Neuron (in vitro differentiated cells): ENCODE results near the gene GREB1L.

Source experiments
- H2AFZ ChIP-seq: one replicate; pipeline ENCODE4 v1.6.1; 2013; ENCODE audit warnings: low read depth, mild to moderate bottlenecking, inconsistent platforms, low read length, moderate library complexity
- H3K27me3 ChIP-seq: one replicate; pipeline ENCODE4 v1.6.1; 2013; ENCODE audit warnings: low read length; ENCODE audit not compliant: insufficient read depth
- H3K36me3 ChIP-seq: one replicate; pipeline ENCODE4 v1.6.1; 2013; ENCODE audit warnings: low read length; ENCODE audit not compliant: insufficient read depth
- H3K4me1 ChIP-seq: one replicate; pipeline ENCODE4 v1.6.1; 2013; ENCODE audit warnings: low read length; ENCODE audit not compliant: insufficient read depth
- H3K4me3 ChIP-seq: 2 replicates; pipeline ENCODE4 v1.5.1; 2013; ENCODE audit warnings: mild to moderate bottlenecking, low read length, moderate library complexity
- H3K9me3 ChIP-seq: one replicate; pipeline ENCODE4 v1.6.1; 2013; ENCODE audit warnings: low read length

The GREB1L gene

GRCh38 chr18:21474621-21475020 is 232.6 kb downstream of the GREB1L start:
- Histone ChIP-seq H3K9me3 (no peaks in the 10 kb centered on the region), H3K36me3 (peaks cover 71% of the 10 kb centered on the region)

GRCh38 chr18:21479721-21480120 is 237.7 kb downstream of the GREB1L start:
- Histone ChIP-seq H3K4me3 (no peak overlapping the region), H3K9me3 (no peaks in the 10 kb centered on the region), H3K4me1 (no peaks in the 10 kb centered on the region), H2AFZ (no peak overlapping the region), H3K27me3 (no peaks in the 10 kb centered on the region), H3K36me3 (peaks cover 64% of the 10 kb centered on the region)

More at GRCh38 chr18:21474621-21475020, 232.6 kb downstream of the GREB1L start:
- no peaks in the 10 kb centered on the region for H3K27me3 ChIP-seq
- H3K4me3 ChIP-seq: no peak overlapping the region
- H2AFZ ChIP-seq: no peak overlapping the region
- no peaks in the 10 kb centered on the region for H3K4me1 ChIP-seq

GRCh38 chr18:21481739-21482138 is 239.7 kb downstream of the GREB1L start:
- no peaks in the 10 kb centered on the region for H3K27me3 ChIP-seq
- no peak overlapping the region for H2AFZ ChIP-seq
- no peak overlapping the region for H3K4me3 ChIP-seq
- no peaks in the 10 kb centered on the region for H3K9me3 ChIP-seq
- peaks cover 75% of the 10 kb centered on the region for H3K36me3 ChIP-seq
- H3K4me1 ChIP-seq: no peaks in the 10 kb centered on the region

- Histone ChIP-seq H2AFZ (no peak overlapping the region), H3K4me3 (no peak overlapping the region), H3K27me3 (no peaks in the 10 kb centered on the region), H3K4me1 (no peaks in the 10 kb centered on the region), H3K9me3 (no peaks in the 10 kb centered on the region), H3K36me3 (peaks cover 73% of the 10 kb centered on the region)
Observed at GRCh38 chr18:21483051-21483450, 241.0 kb downstream of the GREB1L start.

- no peaks in the 10 kb centered on the region for H3K9me3 ChIP-seq
- H2AFZ ChIP-seq: no peak overlapping the region
- H3K4me3 ChIP-seq: no peak overlapping the region
- H3K36me3 ChIP-seq: peaks cover 71% of the 10 kb centered on the region
- H3K4me1 ChIP-seq: no peaks in the 10 kb centered on the region
- no peaks in the 10 kb centered on the region for H3K27me3 ChIP-seq
Observed at GRCh38 chr18:21484851-21485636, 243.0 kb downstream of the GREB1L start.

GRCh38 chr18:21486905-21487437 is 244.9 kb downstream of the GREB1L start:
- Histone ChIP-seq H3K27me3 (no peaks in the 10 kb centered on the region), H3K36me3 (peaks cover 69% of the 10 kb centered on the region), H3K9me3 (no peaks in the 10 kb centered on the region), H3K4me1 (no peaks in the 10 kb centered on the region), H2AFZ (no peak overlapping the region), H3K4me3 (no peak overlapping the region)

- peaks cover 64% of the 10 kb centered on the region for H3K36me3 ChIP-seq
- H3K4me1 ChIP-seq: no peaks in the 10 kb centered on the region
Observed at GRCh38 chr18:21489119-21489750, 247.2 kb downstream of the GREB1L start.

GRCh38 chr18:21489919-21490495 is 248.0 kb downstream of the GREB1L start:
- Histone ChIP-seq H3K4me1 (no peaks in the 10 kb centered on the region), H3K4me3 (no peak overlapping the region), H3K27me3 (no peaks in the 10 kb centered on the region), H2AFZ (no peak overlapping the region), H3K9me3 (no peaks in the 10 kb centered on the region), H3K36me3 (peaks cover 68% of the 10 kb centered on the region)

More at GRCh38 chr18:21489119-21489750, 247.2 kb downstream of the GREB1L start:
- Histone ChIP-seq H3K27me3 (no peaks in the 10 kb centered on the region), H3K9me3 (no peaks in the 10 kb centered on the region), H2AFZ (no peak overlapping the region), H3K4me3 (no peak overlapping the region)

GRCh38 chr18:21490748-21491147 is 248.7 kb downstream of the GREB1L start:
- H2AFZ ChIP-seq: no peak overlapping the region
- H3K36me3 ChIP-seq: peaks cover 68% of the 10 kb centered on the region
- no peak overlapping the region for H3K4me3 ChIP-seq
- no peaks in the 10 kb centered on the region for H3K4me1 ChIP-seq
- H3K27me3 ChIP-seq: no peaks in the 10 kb centered on the region
- H3K9me3 ChIP-seq: no peaks in the 10 kb centered on the region

GRCh38 chr18:21496277-21496835 is 254.3 kb downstream of the GREB1L start:
- Histone ChIP-seq H3K36me3 (peaks cover 78% of the 10 kb centered on the region), H3K27me3 (no peaks in the 10 kb centered on the region), H3K4me1 (peaks cover 5% of the 10 kb centered on the region), H2AFZ (no peak overlapping the region), H3K4me3 (no peak overlapping the region), H3K9me3 (no peaks in the 10 kb centered on the region)

GRCh38 chr18:21499997-21500396 is 258.0 kb downstream of the GREB1L start:
- Histone ChIP-seq H3K27me3 (no peaks in the 10 kb centered on the region), H2AFZ (no peak overlapping the region), H3K36me3 (peaks cover 79% of the 10 kb centered on the region), H3K4me3 (no peak overlapping the region), H3K9me3 (no peaks in the 10 kb centered on the region), H3K4me1 (peaks cover 5% of the 10 kb centered on the region)

- H3K27me3 ChIP-seq: no peaks in the 10 kb centered on the region
- H2AFZ ChIP-seq: no peak overlapping the region
- peaks cover 77% of the 10 kb centered on the region for H3K36me3 ChIP-seq
- H3K4me1 ChIP-seq: no peaks in the 10 kb centered on the region
- no peak overlapping the region for H3K4me3 ChIP-seq
- H3K9me3 ChIP-seq: no peaks in the 10 kb centered on the region
Observed at GRCh38 chr18:21502661-21503060, 260.6 kb downstream of the GREB1L start.
